Cerebellar cortex (tissue), 1 donor: ENCODE measurements around the gene RBM22.

ENCODE experiments used
- DNase-seq: peaks from one replicate; pipeline ENCODE4 v3.0.0-alpha.2; 2015; ENCODE audit warnings: low spot score

RBM22 gene

GRCh38 chr5:150651924-150652671 is 48.8 kb downstream of the RBM22 start:
- no peak for DNase-seq

- DNase-seq = no peak
Observed at GRCh38 chr5:150651382-150651781, 49.5 kb downstream of the RBM22 start.

GRCh38 chr5:150650021-150651006 is 50.5 kb downstream of the RBM22 start:
- no peak for DNase-seq

- DNase-seq = no peak
Observed at GRCh38 chr5:150649108-150650020, 51.5 kb downstream of the RBM22 start.

- no peak for DNase-seq
Observed at GRCh38 chr5:150648294-150649107, 52.4 kb downstream of the RBM22 start.

- DNase-seq = peak; percentile 48
Observed at GRCh38 chr5:150647275-150648251, 53.3 kb downstream of the RBM22 start.

GRCh38 chr5:150645070-150645700 is 55.7 kb downstream of the RBM22 start:
- no peak for DNase-seq

GRCh38 chr5:150644514-150644913 is 56.3 kb downstream of the RBM22 start:
- no peak for DNase-seq

- no peak for DNase-seq
Observed at GRCh38 chr5:150644058-150644457, 56.8 kb downstream of the RBM22 start.

- DNase-seq = no peak
Observed at GRCh38 chr5:150642991-150643710, 57.7 kb downstream of the RBM22 start.

- no peak for DNase-seq
Observed at GRCh38 chr5:150642567-150642927, 58.3 kb downstream of the RBM22 start.

- no peak for DNase-seq
Observed at GRCh38 chr5:150641824-150642566, 58.9 kb downstream of the RBM22 start.

- no peak for DNase-seq
Observed at GRCh38 chr5:150641006-150641570, 59.8 kb downstream of the RBM22 start.
